ENCODE data around the gene DPH1.

- TF ChIP-seq CTCF (IDR thresholded peaks at IDR 0.05; ENCODE audit: low read depth, low read length) (no peak), EZH2phosphoT487 (IDR thresholded peaks at IDR 0.05; ENCODE audit: low read depth) (no peak)
Observed at GRCh38 chr17:2076087-2076984, 46.4 kb downstream of the DPH1 start.
